Measurements from ENCODE around the gene DCK.
A peak's percentile ranks its signal among the peaks of the same experiment; 100 is the strongest.
"Not testable (repeated sequence)": the region's sequence is repeated elsewhere in the genome, so short reads cannot be mapped to it uniquely, and the experiment has no call there.

The DCK gene

GRCh38 chr4:71001363-71001762, 7.9 kb downstream of the DCK start:
- not testable (repeated sequence) for DNase-seq

DNA sequence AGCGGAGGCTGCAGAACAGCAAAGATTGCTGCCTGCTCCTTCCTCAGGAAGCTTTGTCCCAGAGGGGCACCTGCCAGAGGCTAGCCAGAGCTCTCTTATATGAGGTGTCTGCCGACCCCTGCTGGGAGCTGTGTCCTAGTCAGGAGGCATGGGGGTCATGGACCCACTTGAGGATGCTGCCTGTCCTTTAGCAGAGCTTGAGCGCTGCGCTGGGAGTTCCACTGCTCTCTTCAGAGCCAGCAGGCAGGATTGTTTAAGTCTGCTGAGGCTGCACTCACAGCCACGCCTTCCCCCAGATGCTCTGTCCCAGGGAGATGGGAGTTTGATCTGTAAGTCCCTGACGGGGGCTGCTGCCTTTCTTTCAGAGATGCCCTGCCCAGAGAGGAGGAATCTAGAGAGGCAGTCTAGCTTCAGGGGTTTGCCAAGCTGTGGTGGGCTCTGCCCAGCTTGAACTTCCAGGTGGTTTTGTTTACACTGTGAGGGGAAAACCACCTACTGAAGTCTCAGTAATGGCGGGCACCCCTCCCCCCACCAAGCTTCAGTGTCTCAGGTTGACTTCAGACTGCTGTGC, 10.9 kb downstream of the DCK start:
- DNase-seq: peak; percentile 42

DNA sequence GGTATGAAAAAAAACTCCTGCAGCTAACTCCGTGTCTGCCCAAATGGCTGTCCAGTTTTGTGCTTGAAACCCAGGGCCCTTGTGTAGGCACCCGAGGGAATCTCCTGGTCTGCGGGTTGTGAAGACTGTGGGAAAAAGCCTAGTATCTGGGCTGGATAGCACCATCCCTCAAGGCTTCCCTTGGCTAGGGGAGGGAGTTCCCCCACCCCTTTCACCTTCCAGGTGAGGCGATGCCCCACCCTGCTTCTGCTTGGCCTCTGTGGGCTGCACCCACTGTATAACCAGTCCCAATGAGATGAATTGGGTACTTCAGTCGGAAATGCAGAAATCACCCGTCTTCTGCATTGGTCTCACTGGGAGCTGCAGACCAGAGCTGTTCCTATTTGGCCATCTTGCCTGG, 11.6 kb downstream of the DCK start:
- DNase-seq: not testable (repeated sequence)

DNA sequence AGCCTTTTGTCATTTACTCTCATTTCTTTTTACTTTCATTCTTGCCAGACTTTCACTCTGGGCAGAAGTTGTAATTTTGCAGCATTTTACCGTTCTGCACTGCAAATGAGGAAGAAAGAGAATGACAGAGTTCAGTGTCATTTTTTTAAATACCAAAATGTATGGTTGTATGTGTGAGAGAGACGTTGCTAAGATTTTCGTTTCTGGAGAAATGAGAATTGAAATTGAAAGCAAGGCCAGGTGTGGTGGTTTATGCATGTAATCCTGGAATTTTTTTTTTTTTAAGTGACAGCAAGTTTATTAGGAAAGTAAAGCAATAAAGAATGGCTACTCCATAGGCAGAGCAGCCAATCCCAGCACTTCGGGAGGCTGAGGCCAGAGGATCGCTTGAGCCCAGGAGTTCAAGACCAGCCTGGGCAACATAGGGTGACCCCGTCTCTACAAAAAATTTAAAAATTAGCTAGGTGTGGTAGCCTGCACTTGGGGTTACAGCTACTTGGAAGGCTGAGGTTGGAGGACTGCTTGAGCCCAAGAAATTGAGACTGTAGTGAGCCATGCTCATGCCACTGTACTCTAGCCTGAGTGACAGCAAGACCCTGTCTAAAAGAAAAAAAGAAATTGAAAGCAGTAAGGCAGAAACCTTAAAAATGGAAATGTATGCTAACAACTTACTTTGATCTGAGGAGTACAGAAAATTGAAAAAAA, 12.9 kb downstream of the DCK start:
- DNase-seq: no peak

GRCh38 chr4:71008196-71008595, 14.7 kb downstream of the DCK start:
- DNase-seq: no peak

DNA sequence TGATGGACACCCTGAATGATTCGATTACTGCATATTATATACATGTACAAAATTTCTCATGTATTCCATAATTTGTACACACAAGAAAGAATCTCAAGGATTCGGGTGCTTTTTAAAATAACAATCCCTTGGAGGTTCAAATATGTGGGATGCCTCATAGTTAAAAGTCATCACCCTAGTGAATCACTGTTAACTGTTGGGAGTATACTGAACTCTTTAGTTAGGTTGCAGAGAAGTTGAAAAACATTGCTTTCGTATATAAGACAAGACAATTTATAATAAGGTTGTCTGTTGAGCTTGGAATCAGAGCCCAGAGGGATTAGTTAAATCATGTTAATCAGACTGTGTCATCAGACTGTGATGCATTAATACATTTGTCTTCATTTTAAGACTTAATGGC, 15.6 kb downstream of the DCK start:
- no peak for DNase-seq

GRCh38 chr4:71009890-71010588, 16.6 kb downstream of the DCK start:
- DNase-seq: no peak

- no peak for DNase-seq
These were observed 18.0 kb downstream of the DCK start for GRCh38 chr4:71011451-71011850.

GRCh38 chr4:71017391-71017790, 23.9 kb downstream of the DCK start:
- DNase-seq: not testable (repeated sequence)

DNA sequence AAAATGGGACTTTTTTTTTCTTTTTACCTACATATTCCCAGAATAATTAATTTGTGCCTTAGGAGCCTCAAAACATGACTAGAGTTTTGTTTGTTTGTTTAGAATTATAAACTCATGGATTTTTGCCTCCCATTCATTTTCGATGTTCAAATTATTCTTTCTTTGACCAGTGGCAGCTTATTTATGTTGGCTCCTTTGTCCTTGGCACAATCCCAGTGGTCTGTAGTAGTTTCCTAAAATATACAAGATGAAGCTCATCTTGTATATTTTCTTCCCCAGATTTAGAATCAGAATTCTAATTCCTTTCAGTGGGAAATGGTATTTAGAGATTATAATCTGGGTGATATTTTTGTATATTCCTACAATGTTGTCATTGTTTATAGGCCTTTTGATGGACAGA, 27.2 kb downstream of the DCK start:
- no peak for DNase-seq

DNA sequence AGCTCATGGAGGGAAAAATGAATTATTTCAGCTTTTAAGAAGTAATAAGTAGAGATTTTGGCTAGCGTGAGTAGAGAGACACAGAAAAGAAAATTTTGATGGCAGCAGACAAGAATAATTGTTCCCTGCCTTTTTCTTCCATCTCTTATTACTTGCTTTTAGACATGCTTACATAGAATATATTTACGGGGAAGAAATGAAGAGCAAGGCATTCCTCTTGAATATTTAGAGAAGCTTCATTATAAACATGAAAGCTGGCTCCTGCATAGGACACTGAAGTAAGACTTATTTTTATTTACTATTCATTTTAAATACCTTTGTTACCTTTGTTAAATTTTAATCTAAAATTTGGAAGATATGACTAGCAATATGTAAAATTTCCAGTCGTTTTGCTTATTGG, 32.2 kb downstream of the DCK start:
- DNase-seq: no peak

- DNase-seq: no peak
These were observed 32.6 kb downstream of the DCK start for GRCh38 chr4:71026086-71026485.

GRCh38 chr4:71027611-71028010, 34.2 kb downstream of the DCK start:
- DNase-seq: no peak

GRCh38 chr4:71029504-71029903, 36.1 kb downstream of the DCK start:
- DNase-seq: no peak

DNA sequence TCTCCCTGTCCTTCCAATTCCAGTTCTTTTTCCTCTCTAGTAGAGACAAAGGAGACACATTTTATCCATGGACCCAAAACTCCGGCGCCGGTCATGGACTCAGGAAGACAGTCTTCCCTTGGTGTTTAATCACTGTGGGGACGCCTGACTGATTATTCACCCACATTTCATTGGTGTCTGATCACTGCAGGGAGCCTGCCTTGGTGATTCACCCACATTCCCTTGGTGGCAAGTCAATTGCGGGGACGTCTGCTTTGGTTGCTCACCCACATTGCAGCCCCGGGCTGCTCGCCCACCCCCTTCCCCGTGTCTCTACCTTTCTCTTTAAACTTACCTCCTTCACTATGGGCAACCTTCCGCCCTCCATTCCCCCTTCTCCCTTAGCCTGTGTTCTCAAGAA, 38.7 kb downstream of the DCK start:
- not testable (repeated sequence) for DNase-seq

GRCh38 chr4:71045256-71045655, 51.8 kb downstream of the DCK start:
- no peak for DNase-seq

- no peak for DNase-seq
These were observed 55.9 kb downstream of the DCK start for GRCh38 chr4:71049395-71049794.

GRCh38 chr4:71050809-71051208, 57.4 kb downstream of the DCK start:
- no peak for DNase-seq

DNA sequence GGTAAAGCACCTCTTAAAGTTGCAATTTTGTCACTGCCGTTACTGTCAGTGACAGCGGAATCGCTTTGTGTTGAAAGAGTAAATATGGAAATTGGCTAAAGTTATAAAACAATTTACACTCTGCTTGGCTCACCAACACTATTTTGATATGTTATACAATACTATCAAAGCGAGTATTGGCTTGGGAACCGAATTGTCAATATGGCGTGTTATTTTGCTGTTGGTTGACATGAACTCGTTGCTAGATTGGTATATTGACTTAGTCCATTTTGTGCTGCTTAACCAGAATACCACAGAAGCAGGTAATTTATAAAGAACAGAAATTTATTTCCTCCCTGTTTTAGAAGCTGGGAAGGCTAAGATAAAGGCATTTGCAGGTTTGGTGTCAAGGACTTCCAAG, 58.6 kb downstream of the DCK start:
- DNase-seq: no peak

DNA sequence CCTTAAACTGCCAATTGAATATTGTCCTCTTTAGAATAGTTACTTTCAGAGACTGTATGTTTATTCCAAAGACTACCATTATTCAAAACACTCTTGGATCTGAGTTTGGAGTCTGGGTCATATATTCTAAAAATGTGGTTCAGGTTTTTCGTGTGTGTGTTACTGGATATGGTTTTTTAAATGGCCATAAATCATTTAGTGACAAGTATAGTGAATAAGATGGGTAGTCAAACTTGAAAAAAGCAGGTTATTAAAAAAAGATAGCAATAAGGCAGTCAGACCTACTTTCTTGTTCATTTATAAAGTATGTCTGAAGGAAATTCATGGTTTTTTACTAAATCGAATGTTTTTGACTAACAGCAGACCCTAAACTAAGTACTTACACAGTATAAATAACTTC, 59.3 kb downstream of the DCK start:
- DNase-seq: no peak

DNA sequence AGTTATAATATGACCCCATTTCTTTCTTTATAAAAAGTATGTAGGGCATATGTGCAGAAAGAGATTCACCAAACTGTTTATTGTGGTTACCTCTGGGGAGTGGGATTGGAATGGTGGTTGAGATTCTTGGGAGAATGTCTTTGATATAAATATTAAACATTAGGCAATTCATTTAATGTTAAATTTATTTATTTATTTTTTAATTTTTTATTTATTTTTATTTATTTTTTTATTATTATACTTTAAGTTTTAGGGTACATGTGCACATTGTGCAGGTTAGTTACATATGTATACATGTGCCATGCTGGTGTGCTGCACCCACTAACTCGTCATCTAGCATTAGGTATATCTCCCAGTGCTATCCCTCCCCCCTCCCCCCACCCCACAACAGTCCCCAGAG, 60.2 kb downstream of the DCK start:
- DNase-seq: not testable (repeated sequence)

DNA sequence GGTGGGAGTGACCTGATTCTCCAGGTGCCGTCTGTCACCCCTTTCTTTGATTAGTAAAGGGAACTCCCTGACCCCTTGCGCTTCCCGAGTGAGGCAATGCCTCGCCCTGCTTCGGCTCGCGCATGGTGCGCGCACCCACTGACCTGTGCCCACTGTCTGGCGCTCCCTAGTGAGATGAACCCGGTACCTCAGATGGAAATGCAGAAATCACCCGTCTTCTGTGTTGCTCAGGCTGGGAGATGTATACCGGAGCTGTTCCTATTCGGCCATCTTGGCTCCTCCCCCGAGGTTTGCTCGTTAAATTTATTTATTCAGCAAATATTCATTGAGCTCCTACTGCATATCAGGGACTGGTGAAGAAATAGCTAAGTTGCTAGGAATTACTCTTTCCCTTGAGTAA, 66.1 kb downstream of the DCK start:
- DNase-seq: not testable (repeated sequence)

DNA sequence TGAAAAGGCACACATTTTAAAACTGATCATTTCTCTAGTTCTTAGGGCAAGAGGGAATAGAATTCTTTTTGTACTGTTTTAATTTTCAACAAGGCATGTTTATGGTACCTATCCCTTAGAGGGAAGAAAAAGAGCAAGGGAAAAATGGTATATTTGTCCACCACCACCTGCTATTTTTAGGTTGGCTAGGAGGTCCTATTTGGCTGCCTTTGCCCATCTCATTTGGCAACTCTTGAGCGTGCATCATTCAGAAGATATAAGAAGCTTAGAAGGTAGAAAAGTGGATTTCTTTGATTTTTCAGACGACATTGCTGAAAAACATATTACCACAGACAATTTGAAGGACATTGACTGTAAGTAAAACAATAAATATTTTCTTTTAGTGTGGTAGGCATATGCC, 69.0 kb downstream of the DCK start:
- DNase-seq: no peak

- DNase-seq: no peak
These were observed 70.3 kb downstream of the DCK start for GRCh38 chr4:71063711-71064110.

Measured in T-helper 9 cell (primary cell).